HL-60 (cell line): ENCODE measurements around the gene MAP3K6.

Experiments used
- DNase-seq, 2 experiments: peaks; one replicate each; pipeline ENCODE4 v3.0.0-alpha.2; 2010 to 2020; ENCODE audit warnings: low read depth in 1 of 2, low spot score in 1 of 2
- H3K27ac ChIP-seq: fragments of 250-450 bp; sonication (Bioruptor Pico); replicated peaks from 2 replicates; pipeline ENCODE4 v1.5.1; 2020; ENCODE audit warnings: mild to moderate bottlenecking, moderate library complexity
- H3K27me3 ChIP-seq: fragments of 250-450 bp; sonication (Bioruptor Pico); 2 replicates; pipeline ENCODE4 v1.5.1; 2021; ENCODE audit warnings: mild to moderate bottlenecking, moderate library complexity; ENCODE audit not compliant: insufficient read depth, poor library complexity, severe bottlenecking
- H3K4me3 ChIP-seq: replicated peaks from 2 replicates; pipeline ENCODE4 v1.5.1; 2011; ENCODE audit warnings: mild to moderate bottlenecking, control low read depth, low read length; ENCODE audit not compliant: insufficient read depth
- GABPA ChIP-seq: IDR thresholded peaks from 2 replicates; pipeline ENCODE4 v1.6.1; 2012; ENCODE audit warnings: low read depth
- POLR2AphosphoS5 ChIP-seq: IDR thresholded peaks from 2 replicates; pipeline ENCODE4 v1.6.1; 2012; ENCODE audit warnings: low read depth
- SPI1 ChIP-seq: IDR thresholded peaks from 2 replicates; pipeline ENCODE4 v1.6.1; 2012; ENCODE audit warnings: low read depth, mild to moderate bottlenecking, borderline replicate concordance
- TF ChIP-seq, protein P1 (sequence below): IDR thresholded peaks from one replicate; pipeline ENCODE4 v1.5.1; 2011; ENCODE audit warnings: low read length, control low read depth, inconsistent platforms; ENCODE audit not compliant: insufficient read depth
- TF ChIP-seq, protein P2 (sequence below): IDR thresholded peaks from 2 replicates; pipeline ENCODE4 v1.6.1; 2012; ENCODE audit warnings: low read depth; ENCODE audit not compliant: insufficient replicate concordance

Gene MAP3K6

DNA sequence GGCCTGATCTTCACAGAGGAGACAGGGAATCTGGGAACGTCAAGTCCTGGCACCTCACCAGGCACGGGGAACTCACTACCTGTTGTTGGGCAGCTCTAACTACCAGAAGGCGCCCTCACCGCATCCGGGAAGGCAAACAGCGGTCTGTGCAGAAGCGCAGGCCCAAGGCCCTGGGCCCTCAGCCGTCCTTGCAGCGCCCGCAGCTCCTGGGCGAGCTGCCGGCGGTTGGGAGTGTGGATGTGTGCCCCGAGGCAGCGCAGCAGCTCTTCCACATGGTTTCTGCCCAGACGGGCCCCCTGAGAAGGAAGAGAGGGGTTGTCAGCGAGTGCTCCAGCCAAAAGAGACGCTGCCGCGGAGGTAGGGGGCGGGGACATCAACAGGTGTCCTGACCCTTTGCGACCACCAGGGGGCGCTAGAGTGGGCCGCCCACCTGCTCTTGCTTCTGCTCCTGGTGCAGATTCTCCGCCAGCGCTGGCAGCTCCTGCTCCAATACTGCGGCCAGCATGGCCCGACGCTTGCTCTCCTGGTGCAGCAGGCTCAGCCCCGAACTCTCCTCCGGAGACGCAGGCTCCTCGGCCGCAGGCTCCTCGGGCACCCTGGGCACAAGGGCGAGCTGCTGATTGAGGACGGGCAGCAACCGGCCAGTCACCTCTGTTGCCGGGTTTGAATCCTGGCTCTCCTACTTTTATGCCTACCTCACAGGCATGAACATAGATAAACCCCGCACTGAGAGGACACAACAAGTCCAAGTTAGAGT is 9.3 kb downstream of the MAP3K6 start:
- TF ChIP-seq, protein P1, sequence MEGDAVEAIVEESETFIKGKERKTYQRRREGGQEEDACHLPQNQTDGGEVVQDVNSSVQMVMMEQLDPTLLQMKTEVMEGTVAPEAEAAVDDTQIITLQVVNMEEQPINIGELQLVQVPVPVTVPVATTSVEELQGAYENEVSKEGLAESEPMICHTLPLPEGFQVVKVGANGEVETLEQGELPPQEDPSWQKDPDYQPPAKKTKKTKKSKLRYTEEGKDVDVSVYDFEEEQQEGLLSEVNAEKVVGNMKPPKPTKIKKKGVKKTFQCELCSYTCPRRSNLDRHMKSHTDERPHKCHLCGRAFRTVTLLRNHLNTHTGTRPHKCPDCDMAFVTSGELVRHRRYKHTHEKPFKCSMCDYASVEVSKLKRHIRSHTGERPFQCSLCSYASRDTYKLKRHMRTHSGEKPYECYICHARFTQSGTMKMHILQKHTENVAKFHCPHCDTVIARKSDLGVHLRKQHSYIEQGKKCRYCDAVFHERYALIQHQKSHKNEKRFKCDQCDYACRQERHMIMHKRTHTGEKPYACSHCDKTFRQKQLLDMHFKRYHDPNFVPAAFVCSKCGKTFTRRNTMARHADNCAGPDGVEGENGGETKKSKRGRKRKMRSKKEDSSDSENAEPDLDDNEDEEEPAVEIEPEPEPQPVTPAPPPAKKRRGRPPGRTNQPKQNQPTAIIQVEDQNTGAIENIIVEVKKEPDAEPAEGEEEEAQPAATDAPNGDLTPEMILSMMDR = peak; percentile 91
- TF ChIP-seq, protein P2, sequence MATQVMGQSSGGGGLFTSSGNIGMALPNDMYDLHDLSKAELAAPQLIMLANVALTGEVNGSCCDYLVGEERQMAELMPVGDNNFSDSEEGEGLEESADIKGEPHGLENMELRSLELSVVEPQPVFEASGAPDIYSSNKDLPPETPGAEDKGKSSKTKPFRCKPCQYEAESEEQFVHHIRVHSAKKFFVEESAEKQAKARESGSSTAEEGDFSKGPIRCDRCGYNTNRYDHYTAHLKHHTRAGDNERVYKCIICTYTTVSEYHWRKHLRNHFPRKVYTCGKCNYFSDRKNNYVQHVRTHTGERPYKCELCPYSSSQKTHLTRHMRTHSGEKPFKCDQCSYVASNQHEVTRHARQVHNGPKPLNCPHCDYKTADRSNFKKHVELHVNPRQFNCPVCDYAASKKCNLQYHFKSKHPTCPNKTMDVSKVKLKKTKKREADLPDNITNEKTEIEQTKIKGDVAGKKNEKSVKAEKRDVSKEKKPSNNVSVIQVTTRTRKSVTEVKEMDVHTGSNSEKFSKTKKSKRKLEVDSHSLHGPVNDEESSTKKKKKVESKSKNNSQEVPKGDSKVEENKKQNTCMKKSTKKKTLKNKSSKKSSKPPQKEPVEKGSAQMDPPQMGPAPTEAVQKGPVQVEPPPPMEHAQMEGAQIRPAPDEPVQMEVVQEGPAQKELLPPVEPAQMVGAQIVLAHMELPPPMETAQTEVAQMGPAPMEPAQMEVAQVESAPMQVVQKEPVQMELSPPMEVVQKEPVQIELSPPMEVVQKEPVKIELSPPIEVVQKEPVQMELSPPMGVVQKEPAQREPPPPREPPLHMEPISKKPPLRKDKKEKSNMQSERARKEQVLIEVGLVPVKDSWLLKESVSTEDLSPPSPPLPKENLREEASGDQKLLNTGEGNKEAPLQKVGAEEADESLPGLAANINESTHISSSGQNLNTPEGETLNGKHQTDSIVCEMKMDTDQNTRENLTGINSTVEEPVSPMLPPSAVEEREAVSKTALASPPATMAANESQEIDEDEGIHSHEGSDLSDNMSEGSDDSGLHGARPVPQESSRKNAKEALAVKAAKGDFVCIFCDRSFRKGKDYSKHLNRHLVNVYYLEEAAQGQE = no peak
- no peak for TF ChIP-seq SPI1
- no peak for TF ChIP-seq GABPA
- TF ChIP-seq POLR2AphosphoS5 = no peak
- peak overlapping the region; percentile 28; the same call in 1 of the 2 replicates for H3K4me3 ChIP-seq
- peak overlapping the region; percentile 40 for H3K27ac ChIP-seq
- H3K27me3 ChIP-seq = peaks cover 6% of the 10 kb centered on the region
- peak; percentile 65 to 84 for DNase-seq

DNA sequence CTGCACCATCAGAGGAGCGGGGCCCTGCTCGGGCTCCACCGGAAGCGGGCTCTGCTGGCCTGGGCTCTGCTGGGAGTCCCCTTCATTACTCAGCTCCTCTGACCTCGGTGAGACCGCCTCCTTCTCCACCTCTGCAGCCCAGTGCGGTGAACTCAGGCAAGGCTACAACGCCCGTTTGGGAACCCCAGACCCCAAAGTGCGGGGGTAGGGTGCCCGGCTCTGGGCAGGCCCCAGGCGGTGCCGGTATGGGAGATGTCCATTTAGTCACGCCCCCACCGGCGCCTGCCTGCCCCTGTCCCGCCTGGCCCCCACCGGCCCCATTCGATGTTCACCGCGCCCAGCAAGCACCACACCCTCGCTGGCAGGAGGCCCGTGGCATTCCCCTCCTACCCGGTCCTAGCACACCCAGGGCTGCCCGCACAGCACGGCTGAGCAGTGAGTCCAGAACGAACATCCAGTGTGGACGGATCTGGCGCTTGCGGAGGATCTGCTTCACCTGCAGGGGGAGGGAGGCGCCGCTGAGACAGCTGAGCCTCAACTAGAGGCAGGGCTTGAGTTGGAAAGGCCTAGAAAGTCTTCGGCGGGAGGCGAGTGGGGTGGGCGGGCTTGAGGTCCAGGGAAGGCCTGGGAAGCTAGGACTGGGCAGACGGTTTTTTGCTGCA is 10.0 kb downstream of the MAP3K6 start:
- TF ChIP-seq, protein P1 = no peak
- TF ChIP-seq GABPA (no peak), POLR2AphosphoS5 (no peak), SPI1 (no peak)
- TF ChIP-seq, protein P2 = no peak
- Histone ChIP-seq H3K27me3 (peaks cover 6% of the 10 kb centered on the region), H3K4me3 (no peak overlapping the region), H3K27ac (peak overlapping the region; percentile 40)
- no peak for DNase-seq

DNA sequence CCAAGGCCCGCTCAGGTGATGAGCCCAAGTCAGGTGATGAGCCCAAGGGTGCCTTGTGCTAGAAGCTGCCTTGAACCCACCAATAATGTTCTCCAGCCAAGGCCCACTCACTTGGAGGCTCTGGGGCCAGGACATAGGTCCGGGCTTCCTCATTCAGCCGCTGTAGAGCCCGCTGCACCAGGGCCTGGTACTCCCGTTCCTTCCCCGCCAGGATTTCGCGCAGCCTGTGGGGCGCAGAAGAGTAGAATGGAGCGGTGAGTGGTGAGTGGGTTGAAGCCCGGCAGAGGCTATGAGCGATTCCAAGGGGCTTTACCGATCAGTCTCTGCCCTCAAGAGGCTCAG is 10.5 kb downstream of the MAP3K6 start:
- H3K27me3 ChIP-seq = peaks cover 6% of the 10 kb centered on the region
- TF ChIP-seq GABPA (no peak), SPI1 (no peak), POLR2AphosphoS5 (no peak)
- TF ChIP-seq, protein P1 = no peak
- TF ChIP-seq, protein P2 = no peak
- no peak overlapping the region for H3K4me3 ChIP-seq
- no peak overlapping the region; the same call in 1 of the 2 replicates for H3K27ac ChIP-seq
- DNase-seq = peak in 1 of 2 experiments; percentile 53
